ENCODE data around the gene IRAK1. TPM values are rescaled to one million over a fixed set of nuclear protein-coding genes. Genes with fewer than 3 reads are reported as not detected.

Gene IRAK1
- total RNA-seq, 4 donors from 2014 or later, result 36.4 to 53.1 (median 42.8) TPM

DNA sequence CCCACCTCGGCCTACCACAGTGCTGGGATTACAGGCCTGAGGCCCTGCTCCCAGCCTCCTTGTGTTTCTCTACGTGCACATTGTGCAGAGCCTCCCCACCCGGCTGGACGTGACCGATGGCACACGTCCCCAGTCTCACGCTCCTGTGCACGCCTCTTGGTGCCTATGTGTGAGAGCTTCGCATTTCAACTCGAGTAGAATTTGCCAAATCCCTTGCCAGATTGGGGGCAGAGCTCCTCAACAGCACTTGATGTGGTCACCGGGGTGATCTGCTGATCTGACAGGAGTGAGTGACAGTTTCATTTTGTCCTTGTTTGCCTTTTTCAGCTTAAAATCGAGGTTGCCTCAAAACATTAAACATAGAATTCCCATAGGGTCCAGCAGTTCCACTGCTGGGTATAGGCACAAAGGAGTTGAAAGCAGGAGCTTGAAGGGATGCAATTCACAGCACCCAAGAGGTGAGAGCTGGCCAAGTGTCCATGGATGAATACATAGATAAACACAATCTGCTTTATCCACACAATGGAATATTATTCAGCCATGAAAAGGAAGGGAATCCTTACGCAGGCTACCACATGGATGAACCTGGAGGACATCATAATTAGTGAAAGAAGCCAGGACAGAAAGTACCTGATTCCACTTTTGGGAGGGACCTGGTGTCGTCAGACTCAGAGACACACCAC lies 29.6 kb downstream of the IRAK1 start:
- no peak overlapping the region for H3K27ac ChIP-seq
- WGBS, 2 donors, result 84 to 94% methylated on average over 8 to 13 of the region's 14 CpGs

DNA sequence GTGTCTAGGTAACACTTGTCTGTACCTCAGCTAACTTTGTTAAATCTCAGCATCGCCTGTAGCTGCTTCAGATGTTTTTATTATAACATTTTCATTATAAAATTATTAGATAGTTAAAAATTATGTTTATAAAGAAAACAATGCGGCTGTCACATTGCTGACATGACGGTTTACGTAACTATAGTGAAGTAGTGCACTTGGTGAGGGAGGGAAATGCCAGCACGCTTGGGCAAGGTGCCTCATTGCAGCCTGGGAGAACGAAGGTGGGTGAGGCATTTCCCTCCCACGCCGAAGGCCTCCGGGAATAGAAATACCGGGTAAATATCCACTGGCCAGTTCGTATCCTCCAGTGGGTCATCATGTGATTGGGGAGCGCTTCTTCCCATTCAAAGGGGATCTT lies 31.2 kb downstream of the IRAK1 start:
- Histone ChIP-seq H3K4me3 (replicated peaks in 1 of 3) (no peak overlapping the region), H3K4me1 (peaks cover 0 to 3% of the 10 kb centered on the region in 2 donors), H3K27me3 (no peaks in the 10 kb centered on the region), H3K9me3 (no peaks in the 10 kb centered on the region), H3K27ac (no peak overlapping the region), H3K36me3 (no peaks in the 10 kb centered on the region)
- DNase-seq, result no peak
- intact Hi-C loops (cut with DNase I), result no loop called here
- no peak for TF ChIP-seq POLR2A (IDR thresholded peaks at IDR 0.05)
- TF ChIP-seq, protein P1, sequence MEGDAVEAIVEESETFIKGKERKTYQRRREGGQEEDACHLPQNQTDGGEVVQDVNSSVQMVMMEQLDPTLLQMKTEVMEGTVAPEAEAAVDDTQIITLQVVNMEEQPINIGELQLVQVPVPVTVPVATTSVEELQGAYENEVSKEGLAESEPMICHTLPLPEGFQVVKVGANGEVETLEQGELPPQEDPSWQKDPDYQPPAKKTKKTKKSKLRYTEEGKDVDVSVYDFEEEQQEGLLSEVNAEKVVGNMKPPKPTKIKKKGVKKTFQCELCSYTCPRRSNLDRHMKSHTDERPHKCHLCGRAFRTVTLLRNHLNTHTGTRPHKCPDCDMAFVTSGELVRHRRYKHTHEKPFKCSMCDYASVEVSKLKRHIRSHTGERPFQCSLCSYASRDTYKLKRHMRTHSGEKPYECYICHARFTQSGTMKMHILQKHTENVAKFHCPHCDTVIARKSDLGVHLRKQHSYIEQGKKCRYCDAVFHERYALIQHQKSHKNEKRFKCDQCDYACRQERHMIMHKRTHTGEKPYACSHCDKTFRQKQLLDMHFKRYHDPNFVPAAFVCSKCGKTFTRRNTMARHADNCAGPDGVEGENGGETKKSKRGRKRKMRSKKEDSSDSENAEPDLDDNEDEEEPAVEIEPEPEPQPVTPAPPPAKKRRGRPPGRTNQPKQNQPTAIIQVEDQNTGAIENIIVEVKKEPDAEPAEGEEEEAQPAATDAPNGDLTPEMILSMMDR (IDR thresholded peaks at IDR 0.05), result no peak
- 83 to 85% methylated on average over 10 to 12 of the region's 12 CpGs for WGBS, 2 donors

More for the DNA sequence above, 29.6 kb downstream of the IRAK1 start:
- intact Hi-C loops (cut with DNase I), result no loop called here
- H3K4me1 ChIP-seq, result no peaks in the 10 kb centered on the region
- H3K36me3 ChIP-seq, result no peaks in the 10 kb centered on the region
- H3K9me3 ChIP-seq, result no peaks in the 10 kb centered on the region
- H3K4me3 ChIP-seq (replicated peaks in 1 of 3), result no peak overlapping the region
- TF ChIP-seq, protein P1 (IDR thresholded peaks at IDR 0.05), result no peak
- no peak for TF ChIP-seq POLR2A (IDR thresholded peaks at IDR 0.05)
- DNase-seq, result no peak
- H3K27me3 ChIP-seq, result no peaks in the 10 kb centered on the region

DNA sequence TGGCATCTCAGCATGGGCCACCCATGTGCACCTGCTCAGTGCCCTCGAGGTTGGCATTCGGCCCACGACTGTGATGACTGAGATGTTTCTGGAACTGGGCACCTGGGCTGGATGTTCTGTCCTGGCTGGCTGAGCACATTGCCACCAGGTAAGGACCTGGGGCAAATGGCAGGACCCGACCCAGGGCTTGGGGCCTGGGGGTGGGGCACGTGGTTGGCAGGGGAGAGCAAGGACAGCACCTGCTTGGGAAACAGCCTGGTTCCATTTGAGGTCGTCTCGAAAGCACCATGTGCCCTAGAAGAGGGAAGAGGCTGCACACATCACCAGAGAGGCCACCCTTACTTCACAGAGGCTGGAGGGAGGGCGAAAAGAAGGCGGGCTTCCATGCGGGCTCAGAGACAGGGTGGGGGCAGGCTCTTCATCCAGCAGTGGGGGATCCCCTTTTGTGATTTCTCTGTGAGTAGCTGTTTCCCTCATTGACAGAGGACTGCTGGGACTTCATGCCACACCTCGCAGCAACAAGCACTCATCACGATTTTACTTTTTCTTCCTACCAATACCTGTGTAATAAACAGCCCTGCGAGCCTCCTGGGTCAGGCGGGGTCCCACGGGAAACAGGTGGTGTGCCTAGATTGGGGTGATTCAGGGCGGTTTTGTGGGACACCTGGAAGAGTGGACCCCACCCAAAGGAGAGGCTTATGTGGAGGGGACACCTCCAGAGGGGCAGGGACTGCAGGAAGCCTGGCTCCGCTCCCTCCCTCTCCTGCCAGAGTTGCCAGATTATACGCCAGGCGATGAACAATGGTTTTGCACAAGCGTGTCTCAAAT lies 35.1 kb downstream of the IRAK1 start:
- WGBS, 2 donors, result 76% methylated on average over 19 of the region's 20 CpGs; no CpG with 5 or more reads in 1 of the 2 donors
- intact Hi-C loops (cut with DNase I), result no loop called here
- H3K36me3 ChIP-seq, result no peaks in the 10 kb centered on the region
- TF ChIP-seq, protein P1 (IDR thresholded peaks at IDR 0.05), result no peak
- no peak overlapping the region for H3K4me3 ChIP-seq (replicated peaks in 1 of 3)
- H3K27ac ChIP-seq, result peak overlapping the region in 1 of 3 donors; percentile 45
- H3K9me3 ChIP-seq, result no peaks in the 10 kb centered on the region
- DNase-seq, result peak in 1 of 2 donors; percentile 27
- peaks cover 0 to 3% of the 10 kb centered on the region in 2 donors for H3K4me1 ChIP-seq
- no peaks in the 10 kb centered on the region for H3K27me3 ChIP-seq

DNA sequence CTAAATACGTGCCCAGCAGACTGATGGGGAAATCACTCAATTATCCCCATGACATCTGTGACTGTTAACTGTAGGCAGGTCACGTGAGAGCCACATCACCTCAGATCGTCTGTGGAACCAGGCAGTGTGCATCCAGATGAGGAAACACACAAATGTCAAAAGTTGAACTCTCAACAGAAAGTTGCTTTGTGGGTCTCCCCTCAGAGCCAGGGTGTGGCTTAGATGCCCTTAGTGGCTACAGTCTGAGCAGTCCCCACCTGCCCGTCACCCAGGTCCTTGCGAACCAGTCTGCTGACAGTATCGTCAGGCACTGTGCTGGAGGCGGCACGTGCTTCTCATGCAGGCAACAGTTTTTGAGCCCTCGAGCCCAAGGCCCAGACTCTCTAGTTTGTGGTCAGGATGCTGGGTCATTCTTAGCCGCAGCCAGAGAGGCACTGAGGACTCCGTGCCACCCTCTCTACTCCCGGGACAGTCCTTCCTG lies 36.3 kb downstream of the IRAK1 start:
- 86 to 88% methylated on average over 2 to 5 of the region's 12 CpGs for WGBS, 2 donors
- Histone ChIP-seq H3K27ac (no peak overlapping the region), H3K27me3 (no peaks in the 10 kb centered on the region), H3K4me3 (replicated peaks in 1 of 3) (no peak overlapping the region), H3K36me3 (no peaks in the 10 kb centered on the region), H3K4me1 (peaks cover 0 to 3% of the 10 kb centered on the region in 2 donors), H3K9me3 (no peaks in the 10 kb centered on the region)
- DNase-seq, result no peak
- intact Hi-C loops (cut with DNase I), result no loop called here
- TF ChIP-seq POLR2A (IDR thresholded peaks at IDR 0.05), result no peak
- TF ChIP-seq, protein P1 (IDR thresholded peaks at IDR 0.05), result no peak
